ENCODE results near the gene PHF19.
A peak's percentile ranks its signal among the peaks of the same experiment; 100 is the strongest.

Gene PHF19

GRCh38 chr9:120872791-120873502 is 4.0 kb downstream of the PHF19 start:
- no peak for DNase-seq

- DNase-seq, result no peak
Observed at GRCh38 chr9:120870206-120870605, 6.8 kb downstream of the PHF19 start.

GRCh38 chr9:120869726-120870125 is 7.3 kb downstream of the PHF19 start:
- no peak for DNase-seq

- no peak for DNase-seq
Observed at GRCh38 chr9:120869360-120869687, 7.7 kb downstream of the PHF19 start.

GRCh38 chr9:120868676-120869359 is 8.2 kb downstream of the PHF19 start:
- DNase-seq, result peak; percentile 97

DNA sequence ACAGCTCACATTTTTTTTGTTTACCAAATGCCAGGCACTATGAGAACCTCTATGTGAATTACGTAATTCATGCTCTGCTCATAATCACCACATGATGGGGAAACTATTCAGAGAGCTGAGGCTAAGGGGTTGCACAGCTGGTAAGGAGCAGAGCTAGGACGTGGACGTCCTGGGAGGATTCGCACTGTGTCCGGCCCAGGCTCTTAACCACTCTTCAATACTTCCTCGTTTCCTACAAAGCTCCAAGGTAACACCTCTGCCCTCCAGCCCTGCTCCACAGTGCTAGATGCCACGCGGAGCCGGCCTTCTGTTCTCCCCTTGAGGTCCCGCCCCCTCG is 8.7 kb downstream of the PHF19 start:
- DNase-seq, result no peak

DNA sequence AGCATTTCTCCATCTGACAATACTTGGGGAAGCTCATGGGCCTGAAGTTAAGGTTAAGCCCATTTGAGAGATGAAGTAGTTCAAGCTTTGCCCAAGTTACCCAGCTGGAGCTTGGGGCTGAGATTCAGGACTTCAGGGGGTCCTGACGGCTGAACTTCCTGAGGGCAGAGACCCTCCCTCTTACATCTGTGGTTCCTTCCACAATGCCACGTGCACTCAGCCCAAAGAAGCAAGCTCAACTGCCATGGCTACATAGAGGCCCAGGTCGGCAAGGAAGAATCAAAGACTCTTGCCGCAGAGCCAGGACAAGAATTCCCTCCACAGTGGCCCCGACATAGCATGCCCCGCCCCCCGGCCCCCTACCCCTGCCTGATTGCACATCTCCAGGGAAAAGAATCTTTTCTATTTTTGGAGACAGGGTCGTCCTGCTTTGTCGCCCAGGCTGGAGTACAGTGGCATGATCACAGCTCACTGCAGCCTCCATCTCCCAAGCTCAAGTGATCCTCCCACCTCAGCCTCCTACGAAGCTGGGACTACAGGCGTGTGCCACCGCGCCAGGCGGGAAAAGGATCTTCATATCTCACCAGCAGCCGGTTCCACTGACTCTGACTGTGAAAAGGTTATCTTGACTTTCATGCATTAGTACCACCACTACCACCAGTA is 9.2 kb downstream of the PHF19 start:
- DNase-seq, result no peak

DNA sequence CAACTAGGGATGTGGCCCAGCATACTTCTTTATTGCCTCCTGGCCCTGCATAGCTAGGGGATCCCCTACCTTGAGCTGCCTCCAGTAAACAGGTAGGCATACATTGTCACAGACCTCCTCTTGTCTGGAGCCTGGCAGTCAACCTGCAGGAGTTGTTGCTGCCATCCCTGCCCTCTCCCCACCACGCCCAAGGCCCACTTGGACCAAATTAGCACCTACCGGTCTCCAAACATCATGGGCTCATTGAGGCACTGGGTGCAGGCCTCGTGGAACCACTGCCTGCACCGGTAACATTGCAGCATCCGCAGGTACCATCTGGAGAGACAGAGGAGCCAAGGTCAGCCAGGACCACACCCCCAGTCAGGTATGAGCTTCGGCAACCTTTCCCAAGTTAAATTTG is 10.3 kb downstream of the PHF19 start:
- no peak for DNase-seq

- DNase-seq, result no peak
Observed at GRCh38 chr9:120865809-120866208, 11.2 kb downstream of the PHF19 start.

DNA sequence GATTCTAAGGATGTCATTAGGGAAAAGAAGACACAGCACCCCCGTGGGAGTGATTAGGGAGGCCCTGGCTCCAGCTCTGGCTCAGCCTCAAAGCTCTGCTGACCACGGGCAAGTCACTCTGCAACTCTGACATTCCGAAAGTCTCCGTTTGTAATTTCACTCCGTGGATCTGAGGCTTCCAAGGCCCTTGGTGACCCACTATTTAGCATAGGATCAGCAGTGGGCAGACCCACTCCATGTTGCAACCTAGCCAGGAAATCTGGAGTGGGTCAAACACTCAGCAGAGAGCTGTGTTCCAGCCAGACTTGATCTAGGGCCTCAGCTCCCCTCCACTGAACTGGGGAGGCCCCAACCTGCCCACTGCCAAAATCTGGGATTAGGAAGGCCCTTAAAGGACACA is 11.8 kb downstream of the PHF19 start:
- no peak for DNase-seq

- DNase-seq, result no peak
Observed at GRCh38 chr9:120864719-120865118, 12.3 kb downstream of the PHF19 start.

- no peak for DNase-seq
Observed at GRCh38 chr9:120863833-120864232, 13.2 kb downstream of the PHF19 start.

DNA sequence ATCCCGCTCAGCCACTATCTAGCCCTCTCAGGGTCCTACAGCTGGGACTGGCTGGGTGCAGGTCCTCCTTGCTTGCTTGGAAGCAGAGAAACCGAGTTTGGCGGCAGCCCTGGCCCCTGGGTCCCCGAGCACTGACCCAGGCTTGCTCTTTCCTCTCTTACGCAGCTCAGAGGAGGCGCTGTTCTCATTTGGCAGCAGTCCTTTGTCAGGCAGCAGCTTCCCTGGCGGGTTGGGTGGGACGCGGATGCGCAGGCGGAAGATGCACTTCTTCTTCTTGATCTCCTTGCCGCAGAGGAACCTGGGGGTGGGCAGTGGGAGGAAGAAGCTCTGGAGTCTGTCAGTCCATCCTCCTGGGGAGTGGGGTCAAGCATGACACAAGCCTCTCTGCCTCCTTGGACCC is 14.5 kb downstream of the PHF19 start:
- no peak for DNase-seq

DNA sequence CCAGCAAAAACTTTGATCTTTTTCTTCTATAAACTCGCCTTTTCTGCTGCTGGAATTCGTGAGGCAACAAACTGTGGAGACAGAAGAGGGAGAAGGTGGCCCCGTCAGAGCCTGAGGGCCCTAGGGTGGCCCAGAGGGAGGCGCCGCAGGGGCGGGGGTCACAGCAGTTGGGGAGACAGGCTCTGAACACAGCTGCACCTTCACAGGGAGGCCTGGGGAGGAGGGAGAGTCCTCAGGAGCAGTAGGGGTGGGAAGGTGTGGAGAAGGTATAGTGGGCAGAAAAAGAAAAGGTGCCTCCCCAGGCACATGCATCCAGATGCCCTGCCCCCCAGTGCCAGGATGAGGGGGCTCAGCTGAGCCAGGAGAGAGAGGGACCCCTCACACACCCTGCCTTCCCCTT is 15.1 kb downstream of the PHF19 start:
- no peak for DNase-seq

GRCh38 chr9:120860083-120860482 is 16.9 kb downstream of the PHF19 start:
- DNase-seq, result no peak

GRCh38 chr9:120859361-120859760 is 17.6 kb downstream of the PHF19 start:
- DNase-seq, result no peak

GRCh38 chr9:120857902-120858301 is 19.1 kb downstream of the PHF19 start:
- no peak for DNase-seq

- no peak for DNase-seq
Observed at GRCh38 chr9:120857481-120857880, 19.5 kb downstream of the PHF19 start.

DNA sequence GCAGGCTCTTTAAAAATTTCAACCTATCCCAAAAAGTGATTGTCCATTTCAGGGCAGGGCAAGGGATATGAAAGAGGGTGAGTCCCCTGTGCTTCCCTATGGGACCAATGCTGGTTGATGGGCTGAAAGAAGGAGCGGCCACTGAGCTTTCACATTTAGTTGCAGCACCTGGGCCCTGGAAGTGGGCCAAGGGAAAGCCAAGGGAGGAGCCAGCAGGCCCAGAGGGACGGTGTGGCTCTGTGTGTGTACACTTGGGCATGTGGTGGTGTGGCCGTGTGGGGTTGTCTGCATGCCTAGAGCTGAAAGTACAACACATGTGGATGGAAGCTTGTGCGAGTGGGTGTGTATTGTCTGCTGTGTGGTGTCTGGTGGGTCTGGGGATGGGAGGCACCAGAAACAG is 20.3 kb downstream of the PHF19 start:
- DNase-seq, result no peak

GRCh38 chr9:120855827-120856670 is 20.9 kb downstream of the PHF19 start:
- DNase-seq, result no peak

DNA sequence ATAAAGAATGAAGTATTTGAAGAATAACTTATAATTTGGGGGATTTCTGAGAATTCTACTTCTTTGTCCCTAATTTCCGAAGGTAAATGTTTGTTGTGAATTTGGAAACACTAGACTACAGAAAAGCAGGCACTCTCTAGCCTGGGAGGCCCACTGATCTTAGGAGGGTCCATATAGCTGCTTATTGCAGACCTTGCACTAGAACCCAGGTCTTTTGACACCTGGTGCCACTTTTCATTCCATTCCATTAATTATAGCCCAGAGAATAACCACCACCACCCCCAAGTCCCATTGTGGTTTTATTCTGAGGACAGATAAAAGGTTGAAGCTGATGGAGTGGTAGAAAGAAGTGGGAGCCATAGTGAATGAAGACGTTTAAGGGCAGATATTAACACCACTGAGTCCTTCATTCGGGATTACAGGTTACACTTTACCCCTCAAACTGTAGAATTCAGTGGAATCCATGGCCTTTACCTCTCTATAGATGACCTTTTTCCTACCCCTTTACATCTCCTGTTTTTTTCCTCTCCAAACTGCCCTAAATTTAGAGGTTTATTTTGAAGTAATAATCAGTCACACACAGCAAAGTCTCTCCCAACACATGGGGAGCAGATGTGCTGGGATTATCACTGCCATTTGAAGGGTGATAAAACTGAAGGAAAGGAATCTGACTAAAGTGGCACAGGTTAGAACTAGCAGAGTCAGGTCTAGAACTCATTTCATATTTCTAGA is 22.2 kb downstream of the PHF19 start:
- DNase-seq, result no peak

- no peak for DNase-seq
Observed at GRCh38 chr9:120853198-120853597, 23.8 kb downstream of the PHF19 start.
